Activated CD4-positive, alpha-beta T cell treated with anti-CD3 and anti-CD28 coated beads, Interleukin-2, amount 50 U/mL, for 24 hours (primary cell): ENCODE data around the gene PNCK.
A peak's percentile ranks its signal among the peaks of the same experiment; 100 is the strongest.

Experiments used
- DNase-seq, 2 donors: peaks; one replicate each; pipeline ENCODE4 v3.0.0-alpha.2; 2020; ENCODE audit warnings: low read depth in 1 of 2, low spot score in 1 of 2

PNCK gene

GRCh38 chrX:153662266-153662665, 11.3 kb downstream of the PNCK start:
- DNase-seq, result peak; percentile 27 to 35

DNA sequence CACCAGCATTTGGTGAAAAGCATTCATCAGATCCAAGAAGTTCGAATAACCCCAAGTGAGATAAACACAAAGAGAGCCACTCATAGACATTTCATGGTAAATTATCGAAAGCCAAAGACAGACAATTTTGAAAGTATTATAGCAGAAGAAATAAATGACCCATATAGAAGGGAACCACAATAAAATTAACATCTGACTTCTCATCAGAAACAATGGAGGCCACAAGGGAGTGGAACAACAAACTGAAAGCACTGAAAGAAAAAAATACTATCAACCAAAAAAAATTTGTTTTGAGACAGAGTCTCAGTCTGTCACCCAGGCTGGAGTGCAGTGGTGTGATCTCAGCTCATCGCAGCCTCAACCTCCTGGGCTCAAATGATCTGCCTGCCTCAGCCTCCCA, 14.3 kb downstream of the PNCK start:
- no peak for DNase-seq

GRCh38 chrX:153657161-153657560, 16.5 kb downstream of the PNCK start:
- DNase-seq, result no peak

DNA sequence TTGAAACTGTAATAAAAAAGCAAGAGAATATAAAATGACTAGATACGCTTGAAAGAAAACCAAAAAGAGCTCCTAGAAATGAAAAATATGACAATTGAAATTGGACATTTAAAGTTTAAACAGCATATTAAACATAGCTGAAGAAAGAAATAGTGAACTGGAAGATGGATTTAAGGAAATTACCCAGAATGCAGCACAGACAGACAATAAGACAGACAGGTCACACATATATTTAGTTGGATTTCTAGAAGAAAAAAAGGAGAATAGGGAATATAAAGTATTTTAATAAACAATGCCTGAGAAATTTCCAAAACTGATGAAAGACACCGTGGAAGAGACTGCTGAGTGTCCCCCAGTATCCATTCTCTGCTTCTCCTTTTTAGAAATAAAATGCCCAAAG, 20.1 kb downstream of the PNCK start:
- DNase-seq, result no peak

DNA sequence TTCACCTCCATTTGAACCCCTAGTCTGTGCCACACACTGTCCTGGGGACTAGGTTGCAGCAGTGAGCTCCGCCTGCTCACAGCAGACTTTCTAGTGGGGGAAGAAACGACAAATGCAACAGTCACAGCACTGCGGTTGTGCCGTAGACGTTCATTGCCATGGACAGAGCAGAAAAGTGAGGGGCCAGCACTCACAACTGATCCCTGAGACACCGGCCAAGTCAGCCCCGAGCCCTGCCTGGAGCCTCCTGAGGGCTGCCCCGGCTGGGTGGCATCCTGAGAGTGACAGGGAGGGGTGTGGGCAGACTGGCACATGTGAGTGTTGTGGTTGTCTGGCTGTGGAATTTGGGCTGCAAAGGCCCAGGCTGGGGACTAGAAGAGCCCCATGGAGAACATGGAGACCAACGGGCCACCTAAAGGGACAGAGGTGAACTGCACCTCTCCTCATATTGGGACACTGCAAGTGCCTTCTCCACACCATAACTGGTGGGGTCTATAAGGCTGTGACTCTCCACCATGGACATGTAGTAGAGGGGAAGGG, 22.0 kb downstream of the PNCK start:
- DNase-seq, result no peak

GRCh38 chrX:153650959-153651358, 22.7 kb downstream of the PNCK start:
- DNase-seq, result no peak

- DNase-seq, result no peak
These were observed 23.5 kb downstream of the PNCK start for GRCh38 chrX:153649915-153650782.

- DNase-seq, result no peak
These were observed 24.3 kb downstream of the PNCK start for GRCh38 chrX:153649178-153649914.

- DNase-seq, result no peak
These were observed 25.0 kb downstream of the PNCK start for GRCh38 chrX:153648358-153649177.

- DNase-seq, result no peak
These were observed 25.9 kb downstream of the PNCK start for GRCh38 chrX:153647461-153648357.

GRCh38 chrX:153646620-153647373, 26.8 kb downstream of the PNCK start, which contains the start of gene DUSP9:
DUSP9 (plus strand) TSS chrX:153647203; CDS start chrX:153647954, 751 bp downstream.
- no peak for DNase-seq

- DNase-seq, result no peak
These were observed 27.6 kb downstream of the PNCK start for GRCh38 chrX:153645921-153646488.

GRCh38 chrX:153645151-153645550, 28.5 kb downstream of the PNCK start:
- no peak for DNase-seq

GRCh38 chrX:153644356-153645125, 29.1 kb downstream of the PNCK start:
- DNase-seq, result no peak

GRCh38 chrX:153643431-153644351, 29.9 kb downstream of the PNCK start:
- no peak for DNase-seq

GRCh38 chrX:153642655-153643430, 30.8 kb downstream of the PNCK start:
- no peak for DNase-seq
